PFSK-1 (cell line): Measurements from ENCODE around the gene VCX2.

Experiments
- FOXP2 ChIP-seq: optimal IDR thresholded peaks from 2 replicates; pipeline ENCODE3; 2011; ENCODE audit warnings: borderline replicate concordance, control low read depth, inconsistent platforms; ENCODE audit not compliant: insufficient read depth; ENCODE audit errors: extremely low read length, extremely low read depth
- POLR2AphosphoS5 ChIP-seq: IDR thresholded peaks from 2 replicates; pipeline ENCODE4 v1.6.1; 2012; ENCODE audit warnings: low read depth, mild to moderate bottlenecking, control low read depth, low read length, moderate library complexity
- REST ChIP-seq, 2 experiments: IDR thresholded peaks; 2 replicates each; pipeline versions ENCODE4 v1.6.1 to v1.8.0; 2011 to 2012; ENCODE audit warnings: low read depth in 2 of 2, low read length in 2 of 2, control low read depth in 1 of 2, inconsistent platforms in 1 of 2, mild to moderate bottlenecking in 1 of 2, moderate library complexity in 1 of 2; ENCODE audit not compliant: insufficient read depth in 1 of 2
- SIN3A ChIP-seq: IDR thresholded peaks from 2 replicates; pipeline ENCODE4 v1.6.1; 2012; ENCODE audit warnings: mild to moderate bottlenecking, low read length, moderate library complexity, borderline replicate concordance; ENCODE audit not compliant: insufficient read depth
- TAF1 ChIP-seq: IDR thresholded peaks from 2 replicates; pipeline ENCODE4 v1.6.1; 2012; ENCODE audit warnings: low read length, control low read depth, borderline replicate concordance; ENCODE audit not compliant: insufficient read depth

The VCX2 gene

DNA sequence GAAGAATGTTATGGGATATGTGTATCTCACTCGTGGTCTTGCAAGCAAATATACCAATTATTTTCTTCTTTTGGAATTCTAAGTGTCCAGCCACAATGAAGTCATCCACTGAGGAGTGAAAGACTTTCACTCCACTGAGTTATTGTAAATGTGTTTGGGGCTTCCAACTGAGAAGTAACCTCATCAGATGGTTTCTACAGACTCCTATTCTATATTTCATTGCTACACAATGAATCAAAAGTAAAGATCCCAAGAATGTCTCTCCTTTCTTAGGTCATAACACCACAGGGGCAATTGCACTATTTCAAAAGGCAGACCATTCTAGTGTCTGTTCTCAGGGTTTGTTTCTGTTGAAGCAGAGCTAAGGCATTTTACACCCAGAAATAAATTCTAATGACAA is 12.3 kb upstream of the VCX2 start:
- TF ChIP-seq FOXP2 = no peak
- TF ChIP-seq POLR2AphosphoS5 = no peak
- no peak for TF ChIP-seq TAF1
- TF ChIP-seq REST (IDR thresholded peaks at IDR 0.05; ENCODE audit: insufficient read depth in 1 of 2, low read depth in 2 of 2, low read length in 2 of 2) = no peak
- no peak for TF ChIP-seq SIN3A

DNA sequence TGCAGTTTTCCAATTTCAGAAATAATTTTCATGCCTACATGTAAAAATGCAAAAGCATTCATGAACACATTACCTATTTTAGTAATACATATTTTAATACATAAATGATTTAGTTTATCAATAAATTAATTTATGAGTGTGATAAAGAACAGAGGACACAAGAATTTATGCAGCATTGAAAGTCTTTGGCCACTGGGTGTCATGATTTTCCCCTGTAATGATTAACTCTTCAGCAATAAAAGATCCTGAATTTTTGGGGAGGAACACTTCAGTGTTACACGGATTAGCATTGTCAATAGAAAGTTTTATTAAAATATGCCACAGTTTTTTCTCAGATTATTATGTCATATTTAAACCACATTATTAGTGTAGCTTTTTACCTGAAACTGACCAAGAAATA is 8.6 kb upstream of the VCX2 start:
- TF ChIP-seq TAF1 (no peak), SIN3A (no peak), FOXP2 (no peak), POLR2AphosphoS5 (no peak), REST (IDR thresholded peaks at IDR 0.05; ENCODE audit: insufficient read depth in 1 of 2, low read depth in 2 of 2, low read length in 2 of 2) (no peak)

- TF ChIP-seq POLR2AphosphoS5 = no peak
- TF ChIP-seq REST (IDR thresholded peaks at IDR 0.05; ENCODE audit: insufficient read depth in 1 of 2, low read depth in 2 of 2, low read length in 2 of 2) = no peak
Measured at GRCh38 chrX:8147226-8147625, 23.8 kb downstream of the VCX2 start.

GRCh38 chrX:8144925-8145324 is 26.1 kb downstream of the VCX2 start:
- TF ChIP-seq TAF1 = no peak
- no peak for TF ChIP-seq REST (IDR thresholded peaks at IDR 0.05; ENCODE audit: insufficient read depth in 1 of 2, low read depth in 2 of 2, low read length in 2 of 2)
- no peak for TF ChIP-seq POLR2AphosphoS5
- no peak for TF ChIP-seq FOXP2
- no peak for TF ChIP-seq SIN3A

GRCh38 chrX:8141896-8142295 is 29.2 kb downstream of the VCX2 start:
- TF ChIP-seq SIN3A = no peak
